NCI-H510A (cell line): ENCODE data around the gene RFWD3.

Source experiments
- DNase-seq: peaks from one replicate; lab custom pipeline; 2025; lab: John Stamatoyannopoulos, UW

Gene RFWD3

DNA sequence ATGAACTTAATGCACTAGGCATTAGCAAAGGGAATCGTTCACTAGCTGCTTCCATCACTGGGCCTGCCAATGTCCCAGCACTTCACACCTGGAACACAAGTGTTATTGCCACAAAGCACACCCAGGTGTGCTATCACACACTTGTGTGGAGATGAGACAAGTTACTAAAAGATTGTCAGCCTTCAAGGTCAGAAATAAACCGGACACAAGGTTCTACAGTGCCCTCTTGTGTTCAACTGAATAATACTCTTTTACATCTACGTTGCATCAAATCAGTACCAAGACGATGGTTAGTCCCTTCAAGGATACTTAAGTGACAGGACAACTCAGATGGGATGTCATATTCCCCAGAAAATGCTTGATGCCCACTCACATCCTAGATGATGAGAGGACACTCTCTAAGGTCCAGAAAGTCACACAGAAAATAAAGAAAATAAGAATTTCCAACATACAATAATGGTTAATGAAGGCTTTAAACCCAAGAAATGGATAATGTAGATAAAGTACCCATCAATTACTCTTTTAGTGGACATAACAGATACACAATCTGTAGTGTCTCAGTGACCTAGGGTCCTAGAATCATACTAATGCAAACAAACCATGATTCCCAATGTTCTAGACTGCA lies 43.4 kb downstream of the RFWD3 start:
- DNase-seq, result no peak

GRCh38 chr16:74622005-74622404 lies 44.7 kb downstream of the RFWD3 start:
- no peak for DNase-seq

DNA sequence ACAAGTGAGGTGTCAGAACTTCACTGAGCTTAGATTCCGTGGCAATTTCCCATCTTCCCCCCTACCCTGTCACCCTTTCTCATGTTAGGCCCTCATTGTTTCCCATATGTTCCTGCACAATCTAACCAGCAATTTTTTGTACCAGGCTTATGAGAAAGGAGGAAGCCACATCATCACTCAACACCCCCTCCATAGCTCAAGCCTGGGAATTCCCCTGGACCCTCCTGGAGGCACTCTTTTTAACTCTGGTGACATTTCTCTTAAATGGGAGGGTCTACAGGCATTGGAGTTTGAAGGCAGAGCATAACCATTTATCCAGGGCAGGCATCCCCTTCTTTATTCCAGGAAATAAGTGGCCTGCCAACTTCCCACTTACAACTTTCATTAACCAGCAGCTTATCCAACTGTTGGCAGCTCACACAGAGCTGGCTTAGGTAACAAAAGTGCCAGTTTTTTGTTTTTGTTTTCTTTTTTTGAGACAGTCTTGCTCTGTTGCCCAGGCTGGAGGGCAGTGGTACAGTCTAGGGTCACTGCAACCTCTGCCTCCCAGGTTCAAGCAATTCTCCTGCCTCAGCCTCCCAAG lies 49.4 kb downstream of the RFWD3 start:
- DNase-seq, result no peak

- no peak for DNase-seq
These were observed 55.0 kb downstream of the RFWD3 start for GRCh38 chr16:74611721-74612120.

DNA sequence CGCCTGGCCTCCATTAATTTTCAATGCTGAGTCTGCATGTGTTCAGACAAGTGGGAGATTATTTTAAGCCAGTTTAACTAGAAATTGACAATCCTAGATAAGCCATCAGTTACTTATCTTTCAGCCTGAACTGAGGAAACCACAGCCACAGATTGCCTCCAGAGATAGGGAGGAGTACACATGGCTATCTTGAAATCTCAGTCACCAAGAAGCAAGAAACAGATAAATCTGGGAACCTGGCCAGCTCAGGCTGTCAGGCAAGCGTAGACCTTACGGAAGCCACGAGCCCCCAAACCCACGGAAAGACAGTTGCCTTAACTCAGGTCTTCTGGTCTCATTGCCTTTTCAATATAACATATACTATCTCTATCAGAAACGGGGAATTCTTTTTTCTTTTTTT lies 57.7 kb downstream of the RFWD3 start:
- no peak for DNase-seq

DNA sequence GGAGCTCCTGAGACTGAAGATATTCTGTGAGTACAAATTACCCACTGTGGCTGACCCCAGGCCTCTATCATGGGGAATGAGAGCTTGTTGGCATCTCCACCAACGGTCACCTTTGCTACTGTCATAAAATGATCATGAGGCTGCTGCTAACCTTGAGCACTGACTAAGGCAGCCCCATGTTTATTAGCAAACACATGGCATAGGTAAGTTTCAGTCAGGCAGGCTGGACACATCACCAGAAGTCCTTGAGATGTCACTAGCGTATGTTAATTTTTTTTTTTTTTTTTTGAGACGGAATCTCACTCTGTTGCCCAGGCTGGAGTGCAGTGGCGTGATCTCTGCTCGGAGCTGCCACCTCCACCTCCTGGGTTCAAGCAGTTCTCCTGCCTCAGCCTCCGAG lies 58.3 kb downstream of the RFWD3 start:
- no peak for DNase-seq

DNA sequence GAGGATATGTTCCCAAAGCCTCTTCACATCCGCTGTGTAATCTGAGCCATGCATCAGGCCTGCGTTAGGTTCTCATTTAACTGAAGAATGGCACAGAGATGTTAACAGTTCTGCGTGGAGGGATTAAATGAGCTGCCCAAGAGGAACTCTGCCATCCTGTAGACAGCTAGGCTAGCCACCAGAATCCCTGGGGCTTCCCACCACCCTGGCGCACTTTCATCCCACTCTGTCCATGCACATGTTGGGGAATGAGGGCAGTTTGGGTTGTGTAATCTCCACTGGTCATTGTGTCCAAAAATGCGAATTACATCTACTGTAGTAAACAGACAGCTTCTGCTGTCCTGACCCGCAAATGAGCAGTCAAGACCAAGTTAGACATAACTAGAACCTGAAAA lies 58.7 kb downstream of the RFWD3 start:
- no peak for DNase-seq

DNA sequence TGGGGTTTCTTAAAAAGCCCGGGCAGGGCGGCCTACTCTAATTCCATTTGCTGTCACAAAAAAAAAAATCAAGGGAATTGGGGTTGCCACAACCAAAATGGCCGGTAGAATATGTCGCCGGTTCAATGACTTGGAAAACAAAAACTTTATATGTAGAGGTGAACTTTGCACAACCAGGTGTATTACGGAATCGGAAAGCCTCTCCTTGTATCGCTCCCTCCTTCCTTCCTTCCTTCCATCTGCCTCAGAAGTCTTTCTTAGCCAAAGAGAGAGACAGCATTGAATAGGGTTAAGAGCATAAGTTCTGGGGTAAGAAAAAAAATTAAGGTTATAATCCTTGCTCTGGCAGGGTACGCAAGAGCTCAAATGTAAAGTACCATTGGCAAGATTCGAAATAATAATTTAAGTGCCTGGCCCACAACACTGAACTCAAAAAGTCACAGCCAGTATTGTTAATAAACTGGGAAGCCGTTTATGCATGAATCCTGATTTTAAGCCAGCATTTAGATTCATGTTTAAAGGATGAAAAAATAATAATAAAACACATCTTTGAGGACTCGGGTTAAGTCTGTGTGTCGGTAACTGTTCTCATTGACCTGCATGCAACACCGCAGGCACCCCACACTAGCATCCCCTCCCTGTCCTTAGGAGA lies 59.2 kb downstream of the RFWD3 start:
- no peak for DNase-seq

- DNase-seq, result peak; percentile 77
These were observed 60.0 kb downstream of the RFWD3 start, which contains the start of gene GLG1 for GRCh38 chr16:74606521-74607309. Gene GLG1, minus strand, starts transcription at chr16:74607114. Its CDS starts 20 bp downstream, at chr16:74607094.

GRCh38 chr16:74605746-74606520 lies 60.7 kb downstream of the RFWD3 start:
- no peak for DNase-seq

DNA sequence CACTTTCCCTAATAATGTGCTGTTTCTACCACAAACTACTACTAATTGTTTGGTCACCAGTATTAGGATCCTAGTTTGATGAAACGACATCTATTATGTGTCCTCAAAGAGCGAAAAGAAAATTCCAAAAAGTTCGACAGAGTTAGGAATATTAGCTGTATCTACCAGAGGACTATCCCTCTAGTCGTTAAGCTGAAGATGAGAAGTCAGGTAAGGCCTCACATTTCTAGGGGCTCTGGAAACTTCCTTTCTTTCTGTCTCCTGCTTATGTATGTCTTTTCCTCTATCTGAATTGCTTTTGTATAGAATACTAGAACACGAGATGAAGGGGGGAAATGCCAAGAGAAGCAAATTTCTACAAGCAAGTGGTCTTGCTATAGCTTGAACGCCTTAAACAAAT lies 61.3 kb downstream of the RFWD3 start:
- no peak for DNase-seq

- no peak for DNase-seq
These were observed 62.8 kb downstream of the RFWD3 start for GRCh38 chr16:74603848-74604247.

DNA sequence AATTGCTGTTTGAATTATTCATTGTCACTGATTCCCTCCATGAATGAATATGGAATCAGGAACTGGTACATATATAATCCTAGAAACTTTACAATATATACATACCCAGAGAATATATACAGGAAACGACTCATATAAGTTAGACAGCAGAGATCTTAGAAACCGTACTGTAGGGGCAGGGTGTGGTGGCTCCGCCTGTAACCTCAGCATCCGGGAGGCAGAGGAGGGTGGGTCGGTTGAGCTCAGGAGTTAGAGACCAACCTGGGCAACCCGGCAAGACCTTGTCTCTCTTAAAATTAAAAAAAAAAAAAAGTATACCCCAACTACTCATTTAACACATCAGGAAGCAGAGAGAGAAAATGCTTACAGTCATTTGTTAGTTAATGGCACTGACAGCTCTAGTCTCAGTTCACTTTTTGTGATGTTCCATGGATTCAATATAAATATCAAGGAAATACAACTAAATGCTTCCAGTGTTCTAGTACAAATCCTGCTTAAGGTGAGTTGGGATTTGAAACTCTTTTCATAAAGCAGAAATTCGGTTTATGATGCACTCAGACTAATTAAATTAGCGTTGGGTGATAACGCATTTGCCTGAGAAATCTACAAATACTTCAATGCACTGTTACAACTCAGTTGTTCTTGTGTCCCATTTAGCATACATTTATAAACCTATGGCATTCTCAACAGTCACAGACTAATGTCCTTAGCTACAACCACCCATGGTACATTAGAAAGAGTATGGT lies 65.4 kb downstream of the RFWD3 start:
- no peak for DNase-seq

DNA sequence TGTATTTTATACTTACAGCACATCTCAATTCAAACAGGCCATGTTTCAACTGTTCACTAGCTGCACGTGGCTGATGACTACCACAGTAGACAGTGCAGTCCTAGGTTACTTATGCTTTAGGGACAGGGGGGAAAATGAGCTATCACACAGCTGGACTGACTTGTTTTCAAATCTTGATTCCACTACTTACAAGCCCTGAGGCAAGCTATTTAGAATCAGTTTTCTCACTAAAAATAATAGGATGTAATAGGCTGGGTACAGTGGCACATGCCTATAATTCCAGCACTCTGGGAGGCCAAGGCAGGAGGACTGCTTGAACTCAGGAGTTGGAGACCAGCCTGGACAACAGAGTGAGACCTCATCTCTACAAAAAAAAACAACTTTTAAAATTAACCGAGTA lies 70.1 kb downstream of the RFWD3 start:
- DNase-seq, result no peak

DNA sequence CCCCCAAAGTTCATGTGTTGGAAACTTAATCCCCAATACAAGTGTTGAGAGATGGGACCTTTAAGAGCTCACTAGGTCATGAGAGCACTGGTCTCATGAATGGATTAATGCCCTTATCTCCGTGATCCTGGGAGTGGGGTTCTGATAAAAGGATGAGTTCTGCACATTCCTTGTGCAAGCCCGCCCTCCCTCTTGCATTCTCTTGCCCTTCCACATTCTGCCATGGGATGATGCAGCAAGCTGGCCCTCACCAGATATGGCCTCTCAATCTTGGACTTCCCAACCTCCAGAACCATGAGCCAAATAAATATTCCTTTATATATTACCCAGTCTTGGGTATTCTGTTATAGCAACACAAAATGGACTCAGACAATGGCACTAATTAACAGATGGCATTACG lies 73.8 kb downstream of the RFWD3 start:
- no peak for DNase-seq

GRCh38 chr16:74591876-74592650 lies 74.6 kb downstream of the RFWD3 start:
- no peak for DNase-seq

DNA sequence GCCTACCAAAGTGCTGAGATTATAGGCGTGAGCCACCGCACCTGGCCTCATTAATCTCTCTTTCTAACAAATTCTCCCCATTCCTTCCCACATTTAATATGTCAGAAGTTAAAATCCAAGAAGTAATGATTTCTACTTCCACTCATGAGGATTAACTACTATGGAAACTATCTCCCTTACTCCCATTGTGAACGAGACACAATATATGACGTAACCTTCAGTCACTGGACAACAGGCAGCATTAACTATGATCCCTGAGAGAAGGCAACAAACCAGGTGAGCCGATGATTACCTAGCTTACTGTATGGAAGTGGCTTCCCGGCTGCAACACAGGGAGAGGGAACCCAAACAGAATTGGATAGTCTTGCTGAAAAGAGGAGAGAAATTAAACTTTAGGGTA lies 79.7 kb downstream of the RFWD3 start:
- DNase-seq, result no peak

DNA sequence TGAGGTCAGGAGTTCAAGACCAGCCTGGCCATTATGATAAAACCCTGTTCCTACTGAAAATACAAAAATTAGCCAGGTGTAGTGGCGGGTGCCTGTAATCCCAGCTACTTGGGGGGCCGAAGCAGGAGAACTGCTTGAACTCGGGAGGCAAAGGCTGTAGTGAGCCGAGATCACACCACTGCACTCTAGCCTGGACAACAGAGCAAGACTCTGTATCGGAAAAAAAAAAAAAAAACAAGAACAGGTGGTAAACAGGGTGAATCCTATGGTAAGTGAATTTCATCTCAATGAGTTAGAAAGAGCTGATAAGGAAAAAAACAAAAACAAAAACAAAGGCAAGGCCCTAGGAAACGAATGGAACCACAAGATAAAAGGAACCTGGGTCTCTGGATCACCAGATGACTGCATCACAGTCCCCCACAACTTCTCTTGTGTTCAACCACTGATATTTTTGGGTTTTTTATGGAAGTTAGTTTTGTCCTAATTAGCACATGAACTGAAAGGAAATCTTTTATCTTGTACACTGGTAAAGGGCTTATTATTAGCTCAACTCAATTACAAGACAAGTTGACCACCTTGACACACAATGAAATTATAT lies 80.7 kb downstream of the RFWD3 start:
- DNase-seq, result no peak

DNA sequence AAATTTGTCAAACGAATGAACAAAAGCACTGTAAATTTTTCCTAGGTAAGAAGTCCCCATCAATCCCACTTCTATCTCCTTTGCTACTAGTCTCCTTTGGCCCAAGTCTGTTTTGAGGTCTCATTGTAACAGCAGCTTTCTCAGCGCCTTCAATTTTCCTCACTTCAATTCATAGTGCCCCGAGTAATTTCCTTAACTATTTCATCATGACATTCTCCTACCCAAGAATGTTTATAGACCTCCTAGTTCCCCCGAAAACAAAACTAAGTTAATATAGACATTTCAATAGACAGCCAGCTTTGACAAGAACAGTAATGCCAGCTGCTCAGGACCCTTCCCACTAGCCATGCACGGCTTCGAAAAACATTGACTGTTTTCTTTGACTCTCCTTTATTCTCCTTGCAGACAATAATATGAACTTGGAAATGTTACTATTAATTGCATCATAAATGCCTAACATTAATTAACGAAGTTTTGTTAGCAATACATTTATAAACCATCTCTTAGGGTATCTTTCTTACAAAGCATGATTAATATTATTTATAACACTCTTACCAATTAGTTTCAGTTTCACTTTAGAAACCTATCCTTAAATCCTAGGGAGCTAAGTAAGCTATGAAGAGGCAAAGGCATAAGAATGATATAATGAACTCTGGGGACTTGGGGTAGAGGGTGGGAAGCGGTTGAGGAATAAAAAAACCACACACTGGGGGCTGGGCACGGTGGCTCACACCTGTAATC lies 82.6 kb downstream of the RFWD3 start:
- DNase-seq, result no peak
